OCI-LY3 (cell line): ENCODE data around the gene UBAP2.

Experiments used
- EZH2phosphoT487 ChIP-seq: fragments of 200-600 bp; shearing (Covaris generic); IDR thresholded peaks from 2 replicates; pipeline ENCODE4 v1.6.1; 2018; ENCODE audit warnings: antibody characterized with exemption, mixed run types, low read depth
- TF ChIP-seq, protein P1 (sequence below): fragments of 200-600, 300-600 bp; sonication (generic); IDR thresholded peaks from 2 replicates; pipeline ENCODE4 v1.5.1; 2014; ENCODE audit warnings: antibody characterized with exemption, low read length, low read depth

DNA sequence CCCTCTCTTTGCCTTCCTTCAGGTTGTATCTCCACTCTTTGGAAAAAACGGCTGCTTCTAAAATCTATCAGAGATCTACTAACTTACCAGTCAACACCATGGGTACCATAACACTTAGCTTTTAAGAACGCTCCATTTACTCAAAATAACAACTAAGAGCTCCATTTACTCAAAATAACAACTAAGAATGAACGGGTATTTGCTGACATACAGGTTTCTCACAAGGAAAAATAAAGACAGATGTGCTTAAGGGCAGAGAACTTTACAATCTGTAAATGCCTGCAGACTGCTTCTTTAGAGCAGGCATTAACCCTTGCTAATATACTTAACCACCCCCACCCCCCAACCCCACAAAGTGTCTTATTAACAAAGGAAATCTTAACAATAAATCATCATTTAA lies 2.8 kb downstream of the UBAP2 start:
- TF ChIP-seq, protein P1, sequence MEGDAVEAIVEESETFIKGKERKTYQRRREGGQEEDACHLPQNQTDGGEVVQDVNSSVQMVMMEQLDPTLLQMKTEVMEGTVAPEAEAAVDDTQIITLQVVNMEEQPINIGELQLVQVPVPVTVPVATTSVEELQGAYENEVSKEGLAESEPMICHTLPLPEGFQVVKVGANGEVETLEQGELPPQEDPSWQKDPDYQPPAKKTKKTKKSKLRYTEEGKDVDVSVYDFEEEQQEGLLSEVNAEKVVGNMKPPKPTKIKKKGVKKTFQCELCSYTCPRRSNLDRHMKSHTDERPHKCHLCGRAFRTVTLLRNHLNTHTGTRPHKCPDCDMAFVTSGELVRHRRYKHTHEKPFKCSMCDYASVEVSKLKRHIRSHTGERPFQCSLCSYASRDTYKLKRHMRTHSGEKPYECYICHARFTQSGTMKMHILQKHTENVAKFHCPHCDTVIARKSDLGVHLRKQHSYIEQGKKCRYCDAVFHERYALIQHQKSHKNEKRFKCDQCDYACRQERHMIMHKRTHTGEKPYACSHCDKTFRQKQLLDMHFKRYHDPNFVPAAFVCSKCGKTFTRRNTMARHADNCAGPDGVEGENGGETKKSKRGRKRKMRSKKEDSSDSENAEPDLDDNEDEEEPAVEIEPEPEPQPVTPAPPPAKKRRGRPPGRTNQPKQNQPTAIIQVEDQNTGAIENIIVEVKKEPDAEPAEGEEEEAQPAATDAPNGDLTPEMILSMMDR = no peak
- TF ChIP-seq EZH2phosphoT487 = no peak
